ENCODE measurements around the gene JUN. TPM values are rescaled to one million over a fixed set of nuclear protein-coding genes. Genes with fewer than 3 reads are reported as not detected.

JUN gene
- total RNA-seq, 3 donors from 2014 or later = 119 to 880 (median 379) TPM

GRCh38 chr1:58746182-58746581 is 37.7 kb downstream of the JUN start:
- Histone ChIP-seq H3K27ac (no peak overlapping the region), H3K4me1 (no peaks in the 10 kb centered on the region), H3K4me3 (no peak overlapping the region), H3K27me3 (no peaks in the 10 kb centered on the region), H3K9me3 (no peaks in the 10 kb centered on the region), H3K36me3 (no peaks in the 10 kb centered on the region)
- no peak for DNase-seq (ENCODE audit: low spot score in 2 of 2)
- intact Hi-C loops (cut with DNase I; ENCODE audit: low total_unique reads) = no loop called here
- no peak for TF ChIP-seq POLR2AphosphoS5 (IDR thresholded peaks at IDR 0.05)
- TF ChIP-seq CTCF (IDR thresholded peaks at IDR 0.05) = no peak
- TF ChIP-seq POLR2A (IDR thresholded peaks at IDR 0.05) = no peak

GRCh38 chr1:58745666-58746065 is 38.2 kb downstream of the JUN start:
- H3K36me3 ChIP-seq = no peaks in the 10 kb centered on the region
- H3K4me3 ChIP-seq = no peak overlapping the region
- no peak for DNase-seq (ENCODE audit: low spot score in 2 of 2)
- TF ChIP-seq CTCF (IDR thresholded peaks at IDR 0.05) (no peak), POLR2AphosphoS5 (IDR thresholded peaks at IDR 0.05) (no peak), POLR2A (IDR thresholded peaks at IDR 0.05) (no peak)
- H3K27ac ChIP-seq = no peak overlapping the region
- no peaks in the 10 kb centered on the region for H3K4me1 ChIP-seq
- H3K9me3 ChIP-seq = no peaks in the 10 kb centered on the region
- intact Hi-C loops (cut with DNase I; ENCODE audit: low total_unique reads) = no loop called here
- no peaks in the 10 kb centered on the region for H3K27me3 ChIP-seq

GRCh38 chr1:58745117-58745516 is 38.7 kb downstream of the JUN start:
- Histone ChIP-seq H3K4me1 (no peaks in the 10 kb centered on the region), H3K36me3 (no peaks in the 10 kb centered on the region), H3K9me3 (no peaks in the 10 kb centered on the region), H3K27me3 (no peaks in the 10 kb centered on the region), H3K4me3 (no peak overlapping the region), H3K27ac (no peak overlapping the region)
- DNase-seq (ENCODE audit: low spot score in 2 of 2) = no peak
- no peak for TF ChIP-seq POLR2A (IDR thresholded peaks at IDR 0.05)
- no peak for TF ChIP-seq POLR2AphosphoS5 (IDR thresholded peaks at IDR 0.05)
- TF ChIP-seq CTCF (IDR thresholded peaks at IDR 0.05) = no peak
- intact Hi-C loops (cut with DNase I; ENCODE audit: low total_unique reads) = no loop called here

GRCh38 chr1:58741678-58742553 is 41.9 kb downstream of the JUN start:
- TF ChIP-seq POLR2AphosphoS5 (IDR thresholded peaks at IDR 0.05) (no peak), CTCF (IDR thresholded peaks at IDR 0.05) (no peak), POLR2A (IDR thresholded peaks at IDR 0.05) (no peak)
- Histone ChIP-seq H3K4me3 (no peak overlapping the region), H3K4me1 (no peaks in the 10 kb centered on the region), H3K27me3 (no peaks in the 10 kb centered on the region), H3K27ac (no peak overlapping the region), H3K36me3 (no peaks in the 10 kb centered on the region), H3K9me3 (no peaks in the 10 kb centered on the region)
- no peak for DNase-seq (ENCODE audit: low spot score in 2 of 2)
- intact Hi-C loops (cut with DNase I; ENCODE audit: low total_unique reads) = loop anchor here (2.0 kb wide), 1 partner anchor 963 kb away; no protein-coding TSS in a partner anchor

- H3K36me3 ChIP-seq = no peaks in the 10 kb centered on the region
- DNase-seq (ENCODE audit: low spot score in 2 of 2) = no peak
- intact Hi-C loops (cut with DNase I; ENCODE audit: low total_unique reads) = no loop called here
These were observed 43.9 kb downstream of the JUN start for GRCh38 chr1:58739856-58740466.

More at GRCh38 chr1:58739856-58740466, 43.9 kb downstream of the JUN start:
- H3K9me3 ChIP-seq = no peaks in the 10 kb centered on the region
- no peak overlapping the region for H3K27ac ChIP-seq
- H3K27me3 ChIP-seq = no peaks in the 10 kb centered on the region
- H3K4me1 ChIP-seq = no peaks in the 10 kb centered on the region
- no peak overlapping the region for H3K4me3 ChIP-seq
- TF ChIP-seq CTCF (IDR thresholded peaks at IDR 0.05) (peak; percentile 85 to 89 (median 85)), POLR2AphosphoS5 (IDR thresholded peaks at IDR 0.05) (no peak)

Data from breast epithelium (tissue), 4 donors.